Testis (tissue), 2 donors: ENCODE results near the gene CRIM1.

Experiments
- POLR2A ChIP-seq: fragments of 450-650 bp; IDR thresholded peaks from one replicate; pipeline ENCODE4 v1.6.1; 2017; ENCODE audit warnings: antibody characterized with exemption, mild to moderate bottlenecking, moderate library complexity
- TF ChIP-seq, protein P1 (sequence below), 3 experiments: fragments of 450-650 bp in 2 of 3; fragments of 200-600 bp in 1 of 3; sonication (generic) in 1 of 3; IDR thresholded peaks; one replicate each; pipeline ENCODE4 v1.5.1; 2016 to 2019; ENCODE audit warnings: antibody characterized with exemption in 3 of 3, mild to moderate bottlenecking in 2 of 3, moderate library complexity in 1 of 3

DNA sequence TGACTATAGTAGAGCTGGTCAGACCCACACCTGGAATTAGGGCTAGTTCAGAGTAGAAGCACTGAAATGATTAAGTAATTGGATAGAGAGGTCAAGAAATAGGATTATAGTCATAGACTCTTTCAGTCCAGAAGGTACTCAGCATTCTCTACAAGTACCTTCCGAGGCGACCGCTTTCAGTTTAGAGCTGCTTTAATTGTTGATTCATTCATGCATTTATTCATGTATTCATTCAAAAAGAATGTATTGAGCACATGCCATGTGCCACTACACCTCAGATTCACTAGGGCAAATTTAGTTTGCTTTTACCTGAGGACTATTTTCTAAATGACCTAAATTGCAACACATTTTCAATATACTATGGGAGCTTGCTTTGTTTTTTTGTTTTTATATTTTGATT is 48.7 kb downstream of the CRIM1 start:
- no peak for TF ChIP-seq POLR2A
- TF ChIP-seq, protein P1, sequence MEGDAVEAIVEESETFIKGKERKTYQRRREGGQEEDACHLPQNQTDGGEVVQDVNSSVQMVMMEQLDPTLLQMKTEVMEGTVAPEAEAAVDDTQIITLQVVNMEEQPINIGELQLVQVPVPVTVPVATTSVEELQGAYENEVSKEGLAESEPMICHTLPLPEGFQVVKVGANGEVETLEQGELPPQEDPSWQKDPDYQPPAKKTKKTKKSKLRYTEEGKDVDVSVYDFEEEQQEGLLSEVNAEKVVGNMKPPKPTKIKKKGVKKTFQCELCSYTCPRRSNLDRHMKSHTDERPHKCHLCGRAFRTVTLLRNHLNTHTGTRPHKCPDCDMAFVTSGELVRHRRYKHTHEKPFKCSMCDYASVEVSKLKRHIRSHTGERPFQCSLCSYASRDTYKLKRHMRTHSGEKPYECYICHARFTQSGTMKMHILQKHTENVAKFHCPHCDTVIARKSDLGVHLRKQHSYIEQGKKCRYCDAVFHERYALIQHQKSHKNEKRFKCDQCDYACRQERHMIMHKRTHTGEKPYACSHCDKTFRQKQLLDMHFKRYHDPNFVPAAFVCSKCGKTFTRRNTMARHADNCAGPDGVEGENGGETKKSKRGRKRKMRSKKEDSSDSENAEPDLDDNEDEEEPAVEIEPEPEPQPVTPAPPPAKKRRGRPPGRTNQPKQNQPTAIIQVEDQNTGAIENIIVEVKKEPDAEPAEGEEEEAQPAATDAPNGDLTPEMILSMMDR (IDR thresholded peaks at IDR 0.05): no peak
